NCI-H128 (cell line): ENCODE data around the gene GRM4.

Experiments used
- DNase-seq: peaks from one replicate; lab custom pipeline; 2025; ENCODE audit not compliant: unreplicated experiment; lab: John Stamatoyannopoulos, UW

GRM4 gene

GRCh38 chr6:34157851-34158250 lies 12.0 kb upstream of the GRM4 start:
- no peak for DNase-seq

DNA sequence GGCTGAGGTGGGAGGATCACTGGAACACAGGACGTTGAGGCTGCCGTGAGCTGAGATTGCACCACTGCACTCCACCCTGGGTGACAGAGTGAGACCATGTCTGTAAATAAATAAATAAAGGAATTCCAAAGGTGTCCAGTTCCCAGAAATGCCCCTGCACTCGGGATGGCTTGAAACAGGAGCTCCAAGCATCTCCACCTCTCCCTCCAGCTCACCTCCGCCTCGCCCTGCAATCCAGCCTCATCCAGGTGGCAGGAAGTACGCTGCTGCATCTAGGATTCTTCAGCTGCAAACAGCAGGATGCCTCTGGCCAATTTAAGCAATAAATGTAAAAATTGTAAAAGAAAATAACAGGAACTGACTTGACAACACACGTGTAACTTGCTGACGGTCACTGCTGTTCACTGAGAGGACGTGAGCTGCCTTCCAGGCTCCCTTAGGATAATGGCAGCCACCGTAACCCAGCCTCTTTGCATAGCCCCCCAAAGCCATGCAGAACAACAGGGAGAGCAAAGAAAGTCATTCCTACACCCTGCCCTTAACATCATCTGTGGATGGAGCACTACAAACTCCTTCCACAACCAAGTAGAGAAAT lies 11.4 kb upstream of the GRM4 start:
- no peak for DNase-seq

- no peak for DNase-seq
These were observed 9.8 kb upstream of the GRM4 start for GRCh38 chr6:34155471-34156300.

DNA sequence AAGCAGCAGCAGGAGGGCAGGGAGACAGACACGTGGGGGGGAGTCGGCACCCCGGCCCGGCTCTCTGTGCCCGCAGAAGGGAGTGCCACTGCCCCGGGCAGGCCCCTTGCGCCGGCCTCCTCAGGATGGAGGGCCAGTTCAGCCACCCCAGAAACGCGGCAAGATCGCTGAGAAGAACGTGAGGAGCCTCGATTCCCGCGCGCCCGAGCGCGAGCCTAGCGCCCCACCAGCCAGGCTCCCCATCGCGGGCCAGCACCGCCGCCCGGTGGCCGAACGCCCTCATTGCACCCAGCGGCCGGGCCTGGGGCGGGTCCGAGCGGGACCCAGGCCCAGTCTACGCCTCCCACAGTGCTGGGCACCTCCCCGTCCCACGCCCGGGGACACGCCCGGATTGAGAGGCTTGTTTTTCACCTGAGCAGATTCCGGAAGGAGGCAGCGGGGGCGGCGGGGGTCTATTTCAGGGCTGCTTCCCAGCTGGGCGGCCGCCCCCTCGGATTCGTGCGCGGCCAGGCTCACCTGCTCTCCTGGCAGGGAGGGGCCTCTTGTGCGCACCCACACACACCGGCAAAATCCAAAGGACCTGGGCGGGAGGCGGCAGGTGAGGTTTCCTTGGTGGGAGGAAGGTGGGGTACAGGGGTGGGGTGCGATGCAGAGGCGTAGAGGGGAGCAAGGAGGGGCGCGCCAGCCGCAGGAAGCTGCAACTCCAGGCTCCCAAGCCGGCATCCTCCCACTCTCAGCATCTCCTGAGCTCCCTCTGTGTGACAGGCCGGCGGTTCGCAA lies 9.0 kb upstream of the GRM4 start:
- peak; percentile 42 for DNase-seq

DNA sequence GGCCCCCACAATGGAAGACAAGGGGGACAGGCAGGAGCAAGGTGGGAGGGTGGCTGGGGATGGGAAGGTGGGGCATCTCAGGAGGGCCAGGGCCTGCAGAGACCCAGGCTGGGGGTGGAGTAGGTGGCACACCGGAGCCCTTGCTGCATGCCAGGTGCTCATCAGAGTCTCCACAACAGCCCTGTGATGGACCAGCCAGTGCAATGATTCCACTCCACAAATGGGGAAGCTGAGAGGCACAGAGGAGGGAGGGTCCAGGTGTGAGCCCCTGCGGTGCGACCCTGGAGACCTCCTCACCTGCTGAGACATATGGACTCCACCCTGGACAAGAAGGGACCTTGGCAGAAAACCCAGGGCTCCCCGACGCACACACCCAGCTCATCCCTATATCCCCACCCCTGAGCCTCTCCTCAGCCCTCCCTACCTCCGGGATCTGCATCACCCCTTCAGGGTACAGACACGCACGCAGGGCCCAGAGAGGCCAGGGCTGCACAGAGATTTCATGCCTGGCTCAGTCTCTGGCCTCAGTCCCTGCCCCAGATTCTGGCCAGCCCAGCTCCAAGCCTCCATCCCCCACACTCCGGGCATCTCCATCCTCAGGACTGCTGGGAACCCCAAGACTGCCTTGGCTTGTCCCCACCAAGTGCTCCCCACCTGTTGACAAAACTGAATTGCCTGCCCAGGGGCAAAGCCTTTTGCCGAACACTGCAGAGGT lies 7.1 kb upstream of the GRM4 start:
- no peak for DNase-seq

DNA sequence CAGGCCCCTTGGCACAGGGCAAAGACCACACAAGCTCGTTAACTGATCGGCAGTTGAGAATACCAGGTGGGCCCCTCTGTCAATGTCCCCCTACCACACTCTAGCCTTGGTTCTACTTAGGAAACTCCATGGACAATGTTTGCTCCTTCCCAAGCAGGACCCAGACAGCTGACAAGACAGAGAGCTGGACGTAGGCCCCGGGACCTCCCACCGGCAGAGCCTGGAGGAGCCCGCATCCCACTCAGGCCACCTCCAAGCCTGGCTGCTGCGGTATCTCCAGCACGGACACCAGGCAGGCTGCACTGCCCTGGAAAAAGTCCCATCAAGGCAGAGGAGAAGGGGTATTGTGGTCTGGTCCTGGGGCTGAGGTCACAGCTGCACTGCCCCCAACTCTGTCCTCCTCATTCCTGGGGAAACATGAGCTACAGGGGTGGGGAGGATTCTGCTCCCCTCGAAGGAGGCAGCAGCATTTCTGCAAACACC lies 6.2 kb upstream of the GRM4 start:
- DNase-seq, result no peak

DNA sequence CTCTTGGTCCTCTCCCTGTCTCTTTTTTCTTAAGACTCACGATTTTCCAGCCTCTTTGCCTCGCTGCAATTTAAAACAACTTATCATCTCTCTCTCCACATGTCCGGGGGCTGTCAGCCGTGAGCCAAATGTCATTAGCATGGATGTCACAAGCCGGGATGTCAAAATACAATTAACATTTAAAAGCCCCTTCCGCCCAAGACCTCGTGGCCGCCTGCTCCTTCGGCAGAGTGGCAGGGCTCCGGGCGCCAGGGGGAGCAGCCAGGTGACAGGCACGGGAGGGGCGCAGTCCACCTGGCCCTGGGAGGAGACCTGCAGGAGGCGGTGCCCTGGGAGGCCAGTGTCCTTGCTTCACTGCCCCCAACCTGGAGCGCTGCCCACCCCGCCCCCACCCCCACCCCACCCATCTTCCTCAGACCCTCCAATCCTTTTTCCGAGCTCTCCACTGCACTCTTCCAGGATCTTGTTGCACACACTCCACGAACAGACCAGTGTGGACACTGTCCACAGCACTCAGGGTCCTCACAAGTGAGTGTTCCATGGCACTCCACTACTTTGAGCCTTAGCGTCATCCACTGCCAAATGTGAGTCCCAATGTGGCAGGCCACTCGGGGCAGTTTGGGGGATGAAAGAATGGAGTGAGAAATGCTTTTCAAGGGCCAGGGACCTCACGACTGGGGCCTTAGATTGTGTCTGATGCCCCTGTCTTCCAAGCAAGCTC lies 5.6 kb upstream of the GRM4 start:
- no peak for DNase-seq

DNA sequence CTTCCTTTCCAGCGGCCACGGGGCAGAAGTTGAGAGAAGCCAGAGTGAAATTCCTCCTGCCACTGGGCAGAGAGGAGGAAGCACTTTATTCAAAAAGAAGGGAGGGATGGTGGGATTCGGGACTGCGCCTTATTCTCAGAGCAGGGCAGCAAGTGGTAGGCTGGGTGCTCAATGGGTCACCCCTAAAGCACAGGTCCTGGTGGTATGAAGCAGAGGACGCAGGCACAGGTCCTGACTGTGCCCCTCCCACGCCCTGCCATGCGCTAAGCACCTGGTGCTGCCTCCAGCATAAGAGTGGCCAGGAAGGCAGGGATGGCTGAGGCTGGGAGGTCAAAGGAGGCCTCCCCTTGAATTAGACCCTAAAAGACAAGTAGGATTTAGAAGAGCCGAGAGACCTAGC lies 4.9 kb upstream of the GRM4 start:
- DNase-seq, result no peak

DNA sequence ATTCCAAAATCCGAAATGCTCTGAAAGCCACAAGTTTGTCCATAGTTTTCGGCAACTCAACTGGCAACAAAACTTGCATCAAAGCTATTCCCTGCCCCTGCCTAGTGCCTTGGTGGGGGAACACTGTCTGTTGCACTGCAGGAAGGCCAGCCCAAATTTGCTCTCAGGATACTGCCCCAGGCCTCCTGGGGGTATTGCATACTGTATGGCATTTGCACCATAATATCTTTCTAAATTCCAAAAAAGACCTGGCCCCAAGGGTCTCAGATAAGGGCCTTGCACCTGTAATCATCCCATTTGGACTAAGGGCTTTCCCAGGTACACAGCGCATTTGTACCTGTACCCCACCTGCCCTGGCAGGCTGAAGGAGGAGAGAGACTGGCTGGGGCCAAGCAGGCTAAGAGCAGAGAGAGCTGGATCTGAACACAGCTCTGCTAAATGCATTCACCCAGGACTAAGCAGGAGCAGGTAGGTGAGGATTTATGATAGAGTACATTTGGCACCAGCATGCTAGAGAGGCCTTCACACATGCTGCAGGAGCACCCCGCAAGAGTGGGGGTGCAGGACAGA lies 4.0 kb upstream of the GRM4 start:
- DNase-seq, result no peak

GRCh38 chr6:34149452-34149810 lies 3.5 kb upstream of the GRM4 start:
- DNase-seq, result no peak

DNA sequence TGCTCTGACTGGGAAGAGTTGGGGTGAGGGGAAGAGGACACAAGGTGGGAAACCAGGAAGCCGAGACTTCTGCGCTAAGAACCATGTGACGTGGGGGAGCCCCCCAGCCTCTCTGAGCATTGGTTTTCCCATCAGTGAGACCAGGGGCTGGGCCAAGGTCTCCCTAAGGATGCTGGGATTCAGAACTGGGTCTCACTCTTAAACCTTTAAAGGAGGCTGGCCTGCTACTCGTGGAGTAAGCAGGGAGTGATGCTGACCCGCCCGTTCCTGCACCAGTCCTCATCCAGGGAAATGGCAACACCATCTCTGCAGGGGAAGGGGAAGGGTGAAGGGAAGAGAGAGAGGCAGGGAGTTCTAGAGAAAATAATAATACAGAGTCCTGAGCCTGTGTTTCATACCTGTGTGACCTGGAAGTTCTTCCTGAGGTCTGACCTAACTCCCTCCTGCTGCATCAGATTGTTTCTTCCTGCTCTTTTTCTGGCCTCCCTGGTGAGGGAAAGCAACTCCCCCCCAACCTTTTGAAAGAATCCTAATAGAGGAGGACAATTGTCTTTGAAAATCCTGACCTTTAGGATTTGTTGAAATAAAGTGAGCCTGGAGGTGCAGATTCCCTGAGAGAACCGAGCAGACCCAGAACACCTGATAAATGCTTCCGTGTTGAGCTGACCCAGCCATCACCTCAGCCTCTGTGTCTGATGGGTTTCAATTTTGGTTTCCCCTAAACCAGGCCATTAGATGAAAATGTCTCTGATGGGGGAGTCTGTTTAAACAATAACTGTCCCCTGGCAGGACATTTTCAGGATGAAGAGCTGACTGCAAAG lies 3.0 kb upstream of the GRM4 start:
- no peak for DNase-seq

DNA sequence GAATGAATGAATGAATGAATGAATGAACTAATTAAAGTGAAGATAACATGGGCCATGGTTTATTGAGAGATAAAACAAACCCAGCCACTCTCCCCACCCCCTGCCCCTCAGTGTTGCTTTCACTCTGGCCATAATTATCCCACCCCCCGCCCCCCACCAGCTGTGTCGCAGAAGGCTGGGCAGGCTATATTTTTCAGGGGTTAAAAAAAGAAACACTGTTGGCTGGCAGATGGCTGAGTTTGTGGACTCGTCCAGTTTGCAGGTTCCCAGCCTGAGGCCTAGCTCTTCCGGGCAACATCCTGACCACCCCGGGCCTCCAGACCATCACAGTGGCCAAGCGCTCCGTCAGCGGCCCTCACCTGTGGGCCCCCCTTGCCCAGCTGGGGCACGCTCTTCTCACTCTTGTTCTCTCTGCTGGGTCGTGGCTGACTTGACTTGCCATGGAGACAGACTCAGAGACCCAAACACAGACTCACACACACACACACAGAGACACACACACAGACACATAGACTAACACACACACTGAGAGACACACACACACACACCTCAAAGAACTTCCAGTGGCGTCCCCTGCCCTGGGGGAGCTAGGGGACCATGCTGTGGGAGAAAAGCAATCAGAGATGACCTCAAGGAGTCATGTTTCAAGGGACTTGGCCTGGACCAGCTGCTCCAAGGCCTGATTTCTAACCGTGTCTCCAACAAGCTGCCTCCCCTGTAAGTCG lies 2.2 kb upstream of the GRM4 start:
- no peak for DNase-seq

DNA sequence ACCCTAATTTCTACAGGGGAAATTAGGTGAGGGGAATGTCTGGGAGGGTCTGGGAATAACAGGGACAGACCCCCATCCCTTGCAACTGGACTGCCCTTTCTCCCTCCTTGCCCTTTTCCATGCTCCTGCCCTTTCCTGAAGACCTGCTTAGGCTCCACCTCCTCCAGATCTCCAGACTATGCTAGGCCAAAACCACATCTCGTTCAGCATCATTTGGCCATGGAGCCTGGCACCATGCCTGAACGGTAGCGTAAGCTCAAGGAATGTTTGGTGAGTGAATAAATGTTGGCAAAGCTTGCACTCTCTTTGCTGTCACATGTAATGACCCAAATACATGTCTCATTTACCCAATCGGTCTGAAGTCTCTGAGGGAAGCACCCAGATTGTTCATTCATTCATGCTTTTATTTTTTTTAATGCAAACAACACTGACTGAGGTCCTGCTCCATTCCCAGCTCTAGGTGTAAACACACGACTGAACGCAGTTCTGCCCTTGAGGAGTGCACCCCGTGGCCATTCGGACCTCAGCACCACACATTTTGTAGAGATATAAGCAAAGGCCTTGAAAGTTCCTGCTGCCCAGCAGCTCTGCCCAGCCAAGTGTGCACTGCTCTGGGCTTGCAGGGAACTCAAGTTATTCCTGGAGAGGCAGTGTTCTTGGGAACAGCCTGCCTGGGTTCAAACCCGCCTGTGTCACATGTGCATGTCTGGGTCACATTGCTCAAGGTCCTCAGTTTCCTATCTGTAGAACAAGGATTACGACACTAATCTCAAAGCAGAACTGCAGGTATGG lies 1.1 kb upstream of the GRM4 start:
- DNase-seq, result no peak

DNA sequence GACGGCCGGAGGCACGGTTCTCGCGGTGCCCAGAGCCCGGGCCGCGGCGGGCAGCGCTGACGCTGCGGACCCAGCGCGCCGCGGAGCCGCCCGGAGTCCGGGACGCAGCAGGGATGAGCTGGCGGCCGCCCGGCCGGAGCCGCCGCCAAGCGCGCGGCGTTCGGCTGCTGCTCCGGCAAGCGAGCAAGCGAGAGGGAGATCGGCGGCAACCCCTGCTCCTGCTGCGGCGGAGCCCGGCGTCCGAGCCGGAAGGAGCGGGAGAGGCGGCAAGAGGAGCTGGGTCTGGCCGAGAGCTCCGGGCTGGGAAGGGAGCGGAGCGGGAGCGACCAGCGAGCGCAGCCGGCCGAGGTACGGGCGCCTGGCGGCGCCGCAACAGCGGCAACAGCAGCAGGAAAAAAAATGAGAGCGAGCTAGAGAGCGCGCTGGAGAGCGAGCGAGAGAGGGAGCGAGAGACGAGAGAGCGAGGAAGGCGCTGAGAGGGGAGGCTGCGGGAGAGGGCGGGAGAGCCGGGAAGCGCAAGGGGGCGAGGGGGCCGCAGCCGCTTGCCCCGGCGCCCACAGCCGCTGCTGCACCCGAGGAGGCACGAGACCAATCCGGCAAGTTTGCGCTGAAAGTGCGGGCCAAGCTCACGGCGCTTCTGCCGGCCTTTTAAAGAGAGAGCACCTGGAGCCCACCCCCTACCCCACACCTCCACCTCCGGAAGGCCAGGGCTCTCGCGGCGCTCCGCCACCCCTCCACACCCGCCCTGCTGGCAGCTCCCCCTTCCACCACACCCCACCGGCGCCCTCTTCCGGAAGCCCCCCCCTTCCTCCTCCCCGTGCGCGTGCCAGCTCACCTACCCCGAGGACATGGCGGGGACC lies 496 bp downstream of the GRM4 start:
- DNase-seq, result peak; percentile 39

DNA sequence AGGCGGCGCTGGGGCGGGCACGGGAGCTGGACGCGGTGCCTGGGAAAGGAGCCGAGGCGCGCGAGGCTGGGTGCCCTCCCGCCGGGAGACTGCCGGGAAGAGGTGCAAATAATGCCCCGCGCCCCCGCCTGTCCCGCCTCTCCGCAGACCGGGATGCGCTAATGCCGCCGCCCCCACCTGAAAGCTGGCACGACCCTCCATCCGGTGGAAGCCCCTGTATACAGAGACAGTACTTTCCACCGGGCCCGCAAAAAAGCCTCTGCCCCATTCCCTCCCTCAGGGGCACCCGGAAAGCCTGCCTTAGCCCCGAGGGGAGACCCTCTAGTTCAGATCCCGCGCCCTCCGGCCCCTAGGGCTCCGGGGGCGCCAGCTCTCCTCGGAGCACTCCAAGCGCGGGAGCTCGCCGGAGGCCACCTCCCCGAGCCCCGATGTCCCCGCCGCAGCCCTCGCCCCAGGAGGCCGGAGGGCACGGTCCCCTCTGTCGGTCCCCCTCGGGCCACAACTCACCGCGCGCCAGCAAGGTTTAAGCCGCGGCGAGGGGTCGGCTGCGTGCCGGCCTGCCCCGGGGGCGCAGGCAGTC lies 1.2 kb downstream of the GRM4 start:
- DNase-seq, result no peak

DNA sequence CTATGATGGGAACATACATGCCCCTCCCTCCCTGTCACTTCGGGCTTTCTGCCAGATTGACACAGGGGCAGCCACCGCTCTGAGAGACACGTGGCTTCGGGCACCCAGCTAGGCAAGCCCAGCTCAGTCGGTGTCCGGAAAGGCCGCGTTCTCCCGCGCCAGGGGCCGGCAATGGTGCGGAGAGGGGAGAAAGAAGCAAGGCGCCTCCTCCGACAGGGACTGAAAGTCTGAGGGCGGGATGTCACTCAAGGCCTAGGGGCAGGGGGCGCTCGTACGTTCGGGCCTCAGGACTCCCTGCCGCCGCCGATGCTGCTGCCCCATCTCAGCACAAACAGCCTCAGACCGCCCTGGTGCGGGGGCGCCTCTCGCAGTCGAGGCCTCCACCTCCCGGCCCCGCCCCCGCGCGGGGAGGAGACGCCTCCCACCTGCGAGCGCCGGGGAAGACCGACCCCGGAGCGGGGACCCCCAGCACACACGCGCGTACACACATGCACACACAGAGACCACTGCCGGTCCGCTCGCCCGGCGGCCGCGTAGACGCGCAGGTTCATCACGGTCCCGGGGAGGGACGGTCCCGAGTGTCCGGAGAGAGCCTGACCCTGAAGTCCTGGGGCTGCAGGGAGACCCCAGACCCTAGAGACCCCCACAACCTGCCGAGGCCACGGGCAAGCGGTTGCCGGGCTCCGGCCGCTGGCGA lies 1.9 kb downstream of the GRM4 start:
- DNase-seq, result peak; percentile 47
